HFFc6 (cell line): ENCODE results near the gene TMEM101. TPM values are rescaled to one million over a fixed set of nuclear protein-coding genes. Genes with fewer than 3 reads are reported as not detected.

Experiments used
- DNase-seq: peaks from one replicate; pipeline ENCODE4 v3.0.0-alpha.2; 2018
- H3K27ac Mint-ChIP-seq: 2 replicates; pipeline ENCODE4 v1.8.0; 2020; ENCODE audit warnings: mild to moderate bottlenecking, mixed read lengths
- H3K27me3 Mint-ChIP-seq: 2 replicates; pipeline ENCODE4 v1.8.0; 2021; ENCODE audit warnings: mild to moderate bottlenecking, moderate library complexity, mixed read lengths; ENCODE audit not compliant: insufficient read depth
- H3K36me3 Mint-ChIP-seq: 2 replicates; pipeline ENCODE4 v1.8.0; 2021; ENCODE audit warnings: low read depth, mixed read lengths
- H3K4me1 Mint-ChIP-seq: 2 replicates; pipeline ENCODE4 v1.8.0; 2020; ENCODE audit warnings: low read depth, mixed read lengths
- H3K4me3 Mint-ChIP-seq: 2 replicates; pipeline ENCODE4 v1.8.0; 2020; ENCODE audit warnings: mild to moderate bottlenecking, moderate library complexity, mixed read lengths
- H3K9me3 Mint-ChIP-seq: 2 replicates; pipeline ENCODE4 v1.8.0; 2020; ENCODE audit warnings: mild to moderate bottlenecking, mixed read lengths
- long read RNA-seq: library from polyadenylated mRNA; unstranded; transcript quantifications from one replicate; pipeline ENCODE4 v2.0.0, GENCODE V29; 2019
- total RNA-seq, 6 experiments: library from RNA; stranded (reverse); fragmentation: NEBNext Ultra II Directional; extraction: Animal tissue kit (Norgen Biotek cat#: 25700); gene quantifications; 2 replicates in 1 of 6; 3 replicates in 5 of 6; pipeline ENCODE4 v1.2.3, GENCODE V29; 2021
- TF ChIP-seq, protein P1 (sequence below): fragments of 200-600 bp; sonication (generic); IDR thresholded peaks from 2 replicates; pipeline ENCODE4 v1.5.0; 2021; ENCODE audit warnings: antibody characterized with exemption, mild to moderate bottlenecking

Gene TMEM101
- total RNA-seq = 10 to 100 TPM; 27.8 to 32.7 (median 29.2) TPM
- long read RNA-seq, transcript TMEM101-201 (4 exons, 1,536 nt) = major isoform, 53 of 62 reads
- long read RNA-seq, partial matches to known transcripts = 1 of 62 reads
- long read RNA-seq, other reads (novel, unspliced or antisense) = 8 of 62 reads

DNA sequence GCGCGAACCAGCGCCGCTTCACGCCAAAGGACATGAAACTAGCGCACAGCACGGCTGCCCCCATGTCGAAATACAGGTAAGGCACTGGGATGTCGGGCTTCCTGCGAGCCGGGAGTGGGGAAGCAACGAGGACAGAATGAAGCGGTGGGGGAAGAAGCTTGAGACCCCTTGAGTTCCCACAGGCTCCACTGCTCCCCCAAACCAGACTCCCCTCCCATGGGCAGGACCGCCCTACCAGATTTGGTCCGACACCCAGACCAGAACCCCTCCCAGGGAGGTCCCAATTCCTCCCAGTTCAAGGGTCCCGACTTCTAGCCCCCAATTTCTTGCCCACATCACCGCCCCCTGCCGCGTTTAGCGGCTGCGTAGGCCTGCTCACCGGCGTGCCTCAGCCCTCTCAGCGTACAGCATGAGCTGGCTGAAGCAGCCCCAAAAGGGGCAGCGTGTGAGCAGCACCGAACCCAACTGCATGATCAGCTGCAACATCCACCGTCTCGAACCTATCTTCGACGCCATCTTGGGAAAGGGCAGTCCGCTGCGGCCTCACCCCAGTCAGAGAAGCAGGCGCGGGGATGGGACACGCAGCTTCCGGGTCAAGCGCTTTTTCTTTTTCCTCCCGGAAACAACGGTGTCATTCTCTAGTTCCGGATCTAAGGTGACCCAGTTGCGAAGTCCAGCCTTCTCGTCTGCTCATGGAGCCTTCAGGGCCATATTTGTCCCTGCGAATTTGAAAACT is at the start of gene TMEM101:
Gene TMEM101 (minus strand): TSS at position 527 of the 736 bp plus-strand sequence. CDS start 11 bp downstream, at position 516.
- Mint-ChIP-seq H3K4me1 (peaks cover 33% of the 10 kb centered on the region), H3K27ac (peak within 1 kb of the TSS; percentile 95), H3K27me3 (peaks cover 3% of the 10 kb centered on the region), H3K9me3 (no peaks in the 10 kb centered on the region), H3K36me3 (peaks cover 15% of the 10 kb centered on the region), H3K4me3 (peak within 1 kb of the TSS; percentile 99)
- peak; percentile 92 for DNase-seq
- TF ChIP-seq, protein P1, sequence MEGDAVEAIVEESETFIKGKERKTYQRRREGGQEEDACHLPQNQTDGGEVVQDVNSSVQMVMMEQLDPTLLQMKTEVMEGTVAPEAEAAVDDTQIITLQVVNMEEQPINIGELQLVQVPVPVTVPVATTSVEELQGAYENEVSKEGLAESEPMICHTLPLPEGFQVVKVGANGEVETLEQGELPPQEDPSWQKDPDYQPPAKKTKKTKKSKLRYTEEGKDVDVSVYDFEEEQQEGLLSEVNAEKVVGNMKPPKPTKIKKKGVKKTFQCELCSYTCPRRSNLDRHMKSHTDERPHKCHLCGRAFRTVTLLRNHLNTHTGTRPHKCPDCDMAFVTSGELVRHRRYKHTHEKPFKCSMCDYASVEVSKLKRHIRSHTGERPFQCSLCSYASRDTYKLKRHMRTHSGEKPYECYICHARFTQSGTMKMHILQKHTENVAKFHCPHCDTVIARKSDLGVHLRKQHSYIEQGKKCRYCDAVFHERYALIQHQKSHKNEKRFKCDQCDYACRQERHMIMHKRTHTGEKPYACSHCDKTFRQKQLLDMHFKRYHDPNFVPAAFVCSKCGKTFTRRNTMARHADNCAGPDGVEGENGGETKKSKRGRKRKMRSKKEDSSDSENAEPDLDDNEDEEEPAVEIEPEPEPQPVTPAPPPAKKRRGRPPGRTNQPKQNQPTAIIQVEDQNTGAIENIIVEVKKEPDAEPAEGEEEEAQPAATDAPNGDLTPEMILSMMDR = no peak

DNA sequence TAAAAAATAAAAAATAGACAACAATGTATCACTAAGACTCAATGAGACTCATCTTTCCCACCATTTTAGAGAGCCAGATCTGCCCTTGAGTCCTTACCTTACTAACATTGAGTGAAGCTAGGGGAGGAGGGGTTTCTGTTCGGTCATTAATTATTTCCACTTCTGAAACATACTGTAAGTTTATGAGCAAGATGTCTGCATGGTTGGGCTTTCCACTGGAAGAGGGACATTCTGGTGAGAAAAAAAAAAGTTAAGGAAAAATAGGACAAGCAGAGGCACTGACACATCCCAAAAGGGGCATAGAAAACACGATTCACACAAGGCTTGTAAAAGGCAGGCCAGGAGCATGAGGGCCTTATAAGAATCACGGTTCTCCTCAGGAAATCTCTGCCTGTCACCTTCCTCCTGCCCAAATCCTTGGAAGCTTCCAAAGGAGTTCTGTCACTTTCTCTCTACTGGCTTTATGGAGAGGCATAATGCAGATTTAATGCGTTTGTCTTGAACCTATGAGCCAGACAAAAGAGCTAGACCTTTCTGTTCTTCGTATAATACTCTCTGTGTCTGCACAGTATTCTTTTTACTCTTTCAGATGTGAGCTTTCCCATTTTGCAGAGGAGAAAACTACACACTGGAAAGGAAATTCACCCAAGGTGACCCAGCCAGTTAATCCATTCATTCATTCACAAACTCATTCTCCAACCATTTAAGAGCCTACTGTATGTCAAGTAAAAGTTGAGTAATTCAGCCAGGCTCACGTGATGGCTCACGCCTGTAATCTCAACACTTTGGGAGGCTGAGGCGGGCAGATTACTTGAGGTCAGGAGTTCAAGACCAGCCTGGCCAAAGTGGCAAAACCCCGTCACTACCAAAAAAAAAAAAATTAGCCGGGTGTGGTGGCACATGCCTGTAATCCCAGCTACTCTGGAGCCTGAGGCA is 49.2 kb upstream of the TMEM101 start:
- peaks cover 44% of the 10 kb centered on the region for H3K36me3 Mint-ChIP-seq
- no peaks in the 10 kb centered on the region; the same call in none of the 2 replicates for H3K27me3 Mint-ChIP-seq
- peak overlapping the region; percentile 50 for H3K4me3 Mint-ChIP-seq

DNA sequence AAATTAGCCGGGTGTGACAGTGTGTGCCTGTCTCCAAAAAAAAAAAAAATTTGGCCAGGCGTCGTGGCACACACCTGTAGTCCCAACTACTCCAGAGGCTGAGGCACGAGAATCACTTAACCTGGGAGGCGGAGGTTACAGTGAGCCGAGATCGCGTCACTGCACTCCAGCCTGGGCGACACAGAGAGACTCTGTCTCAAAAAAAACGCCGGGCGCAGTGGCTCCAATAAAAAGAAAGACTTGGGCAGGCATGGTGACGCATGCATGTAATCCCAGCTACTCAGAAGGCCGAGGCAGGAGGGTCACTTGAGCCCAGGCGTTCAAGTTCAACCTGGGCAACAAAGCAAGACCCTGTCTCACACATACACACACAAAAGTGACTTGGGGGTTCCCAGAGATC is 48.1 kb upstream of the TMEM101 start:
- Mint-ChIP-seq H3K4me3 (no peak overlapping the region), H3K36me3 (peaks cover 44% of the 10 kb centered on the region), H3K27me3 (no peaks in the 10 kb centered on the region; the same call in none of the 2 replicates), H3K9me3 (no peaks in the 10 kb centered on the region), H3K4me1 (peaks cover 54% of the 10 kb centered on the region), H3K27ac (no peak overlapping the region)
- TF ChIP-seq, protein P1 = no peak
- no peak for DNase-seq

More for the DNA sequence above, 49.2 kb upstream of the TMEM101 start:
- no peak for DNase-seq
- peak overlapping the region; percentile 59 for H3K27ac Mint-ChIP-seq
- H3K9me3 Mint-ChIP-seq = no peaks in the 10 kb centered on the region
- H3K4me1 Mint-ChIP-seq = peaks cover 54% of the 10 kb centered on the region
- TF ChIP-seq, protein P1 = no peak

DNA sequence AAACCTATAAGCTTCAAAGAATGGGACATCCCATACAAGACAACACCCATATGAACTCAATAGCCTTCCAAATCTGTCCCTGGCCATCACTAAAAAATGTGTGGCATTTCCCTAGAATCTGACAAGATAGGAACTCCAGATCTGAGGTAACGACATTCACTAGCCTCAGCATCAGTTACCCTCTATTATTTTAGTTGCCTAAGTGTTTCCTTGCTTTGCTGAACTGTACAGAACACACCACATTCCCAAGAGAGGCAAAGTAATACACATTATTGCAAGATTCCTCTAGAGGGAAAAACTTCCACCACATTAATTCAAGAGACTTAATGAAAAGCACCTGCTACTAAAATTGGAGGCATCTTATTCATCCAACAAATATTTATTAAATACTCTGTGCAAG is 46.7 kb upstream of the TMEM101 start:
- H3K36me3 Mint-ChIP-seq = peaks cover 44% of the 10 kb centered on the region
- no peaks in the 10 kb centered on the region for H3K9me3 Mint-ChIP-seq
- H3K27me3 Mint-ChIP-seq = no peaks in the 10 kb centered on the region; the same call in none of the 2 replicates
- H3K27ac Mint-ChIP-seq = peak overlapping the region; percentile 62
- no peak for DNase-seq
- peaks cover 48% of the 10 kb centered on the region for H3K4me1 Mint-ChIP-seq
- H3K4me3 Mint-ChIP-seq = peak overlapping the region; percentile 41
- TF ChIP-seq, protein P1 = no peak

DNA sequence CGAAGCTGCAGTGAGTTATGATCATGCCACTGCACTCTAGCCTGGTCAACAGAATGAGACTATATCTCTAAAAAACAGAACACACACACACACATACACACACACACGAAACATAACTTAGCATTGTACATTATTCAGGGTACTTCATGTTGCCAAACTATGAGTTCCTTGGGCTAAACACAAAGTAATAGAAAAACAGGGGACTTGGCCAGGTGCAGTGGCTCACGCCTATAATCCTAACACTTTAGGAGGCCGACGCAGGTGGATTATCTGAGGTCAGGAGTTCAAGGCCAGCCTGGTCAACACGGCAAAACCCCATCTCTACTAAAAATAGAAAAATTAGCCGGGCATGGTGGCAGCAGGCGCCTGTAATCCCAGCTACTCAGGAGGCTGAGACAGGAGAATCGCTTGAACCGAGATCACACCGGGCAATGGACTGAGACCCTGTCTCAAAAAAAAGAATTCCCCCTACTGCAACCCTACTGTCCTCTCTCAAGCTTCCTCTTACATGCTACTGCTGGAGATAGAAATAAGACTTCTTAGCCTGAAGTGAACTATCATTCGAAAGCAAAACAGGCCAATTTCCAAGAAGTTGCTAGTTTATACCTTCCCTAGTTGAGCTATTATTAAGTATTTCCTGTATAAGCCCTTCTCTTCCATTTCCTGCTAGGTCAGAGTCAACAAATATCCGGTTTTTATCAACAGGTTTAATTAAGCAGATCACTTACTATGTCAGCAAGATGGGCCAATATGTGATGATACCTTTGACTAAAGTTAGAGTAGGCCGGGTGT is 44.5 kb upstream of the TMEM101 start:
- Mint-ChIP-seq H3K4me3 (no peak overlapping the region), H3K27ac (no peak overlapping the region), H3K36me3 (peaks cover 37% of the 10 kb centered on the region)

More for the DNA sequence above, 44.5 kb upstream of the TMEM101 start:
- no peaks in the 10 kb centered on the region for H3K27me3 Mint-ChIP-seq
- TF ChIP-seq, protein P1 = no peak
- DNase-seq = no peak
- peaks cover 37% of the 10 kb centered on the region for H3K4me1 Mint-ChIP-seq
- H3K9me3 Mint-ChIP-seq = no peaks in the 10 kb centered on the region
